GM23338 (cell line): Measurements from ENCODE around the gene SLC6A13. TPM values are rescaled to one million over a fixed set of nuclear protein-coding genes. Genes with fewer than 3 reads are reported as not detected.

Experiments
- ATAC-seq: fragments of 200-7000 bp; cut with Tn5 transposase; 3 replicates; pipeline ENCODE4 v1.9.1; 2020
- DNase-seq: peaks from one replicate; pipeline ENCODE4 v3.0.0-alpha.2; 2015; ENCODE audit warnings: low spot score
- H2AFZ ChIP-seq: fragments of 200-600 bp; sonication (generic); 2 replicates; pipeline ENCODE4 v1.8.0; 2016; ENCODE audit warnings: antibody characterized with exemption, mild to moderate bottlenecking, moderate library complexity
- H3F3A ChIP-seq: fragments of 200-600 bp; sonication (generic); replicated peaks from 2 replicates; pipeline ENCODE4 v1.8.0; 2017; ENCODE audit warnings: antibody characterized with exemption, mixed run types, low read depth
- H3K27ac ChIP-seq: fragments of 200-600 bp; sonication (generic); 2 replicates; pipeline ENCODE4 v1.6.1; 2016; ENCODE audit warnings: low read depth
- H3K27me3 ChIP-seq: fragments of 200-600 bp; sonication (generic); 2 replicates; pipeline ENCODE4 v1.8.0; 2016; ENCODE audit warnings: mild to moderate bottlenecking, mixed run types, moderate library complexity; ENCODE audit not compliant: insufficient read depth
- H3K36me3 ChIP-seq: fragments of 200-600 bp; sonication (generic); 2 replicates; pipeline ENCODE4 v1.8.0; 2016; ENCODE audit warnings: mild to moderate bottlenecking; ENCODE audit not compliant: insufficient read depth
- H3K4me1 ChIP-seq: fragments of 200-600 bp; sonication (generic); 2 replicates; pipeline ENCODE4 v1.8.0; 2016; ENCODE audit warnings: mild to moderate bottlenecking, moderate library complexity; ENCODE audit not compliant: insufficient read depth
- H3K4me2 ChIP-seq: fragments of 200-600 bp; sonication (generic); 2 replicates; pipeline ENCODE4 v1.7.1; 2017; ENCODE audit warnings: mixed run types
- H3K4me3 ChIP-seq: fragments of 200-600 bp; sonication (generic); 2 replicates; pipeline ENCODE4 v1.6.1; 2016; ENCODE audit warnings: mixed run types
- H3K79me2 ChIP-seq: fragments of 200-600 bp; sonication (generic); replicated peaks from 2 replicates; pipeline ENCODE4 v1.8.0; 2017; ENCODE audit warnings: mild to moderate bottlenecking; ENCODE audit not compliant: insufficient read depth
- H3K9me2 ChIP-seq: fragments of 200-600 bp; sonication (generic); 2 replicates; pipeline ENCODE4 v1.8.0; 2017; ENCODE audit not compliant: insufficient read depth
- H4K20me1 ChIP-seq: fragments of 200-600 bp; sonication (generic); replicated peaks from 2 replicates; pipeline ENCODE4 v1.8.0; 2017; ENCODE audit warnings: mild to moderate bottlenecking; ENCODE audit not compliant: insufficient read depth
- H3K27ac Mint-ChIP-seq: 2 replicates; pipeline ENCODE4 v1.8.0; 2020; ENCODE audit warnings: inconsistent platforms, mild to moderate bottlenecking, moderate library complexity, mixed read lengths
- H3K27me3 Mint-ChIP-seq: 3 replicates; pipeline ENCODE4 v1.8.0; 2022; ENCODE audit warnings: low read depth, mild to moderate bottlenecking, moderate library complexity, mixed read lengths, inconsistent platforms; ENCODE audit not compliant: insufficient read depth, poor library complexity
- H3K36me3 Mint-ChIP-seq: 3 replicates; pipeline ENCODE4 v1.8.0; 2021; ENCODE audit warnings: low read depth, mild to moderate bottlenecking, inconsistent platforms, moderate library complexity, mixed read lengths
- H3K4me1 Mint-ChIP-seq: 3 replicates; pipeline ENCODE4 v1.8.0; 2020; ENCODE audit warnings: mild to moderate bottlenecking, inconsistent platforms, mixed read lengths
- H3K4me3 Mint-ChIP-seq: 3 replicates; pipeline ENCODE4 v1.8.0; 2021; ENCODE audit warnings: moderate library complexity, mild to moderate bottlenecking, inconsistent platforms, mixed read lengths
- H3K9me3 Mint-ChIP-seq: 3 replicates; pipeline ENCODE4 v1.8.0; 2020; ENCODE audit warnings: moderate library complexity, mild to moderate bottlenecking, inconsistent platforms, mixed read lengths
- CREB1 ChIP-seq: fragments of 250-450 bp; sonication (Bioruptor Pico); IDR thresholded peaks from 2 replicates; pipeline ENCODE4 v1.5.0; 2020; ENCODE audit warnings: low read depth, mild to moderate bottlenecking, moderate library complexity
- ETS1 ChIP-seq: IDR thresholded peaks from 2 replicates; pipeline ENCODE4 v1.6.1; 2016; ENCODE audit warnings: antibody characterized with exemption
- EZH2 ChIP-seq: fragments of 200-600 bp; sonication (generic); IDR thresholded peaks from one replicate; pipeline ENCODE4 v1.8.0; 2017; ENCODE audit warnings: antibody characterized with exemption, mild to moderate bottlenecking, low read depth; ENCODE audit not compliant: unreplicated experiment
- EZH2phosphoT487 ChIP-seq: fragments of 200-600 bp; sonication (generic); IDR thresholded peaks from one replicate; pipeline ENCODE4 v1.8.1; 2018; ENCODE audit warnings: antibody characterized with exemption; ENCODE audit not compliant: unreplicated experiment
- JUNB ChIP-seq: IDR thresholded peaks from one replicate; pipeline ENCODE4 v1.6.1; 2016; ENCODE audit warnings: antibody characterized with exemption; ENCODE audit not compliant: unreplicated experiment
- NANOG ChIP-seq: IDR thresholded peaks from 2 replicates; pipeline ENCODE4 v1.6.1; 2016; ENCODE audit warnings: antibody characterized with exemption, borderline replicate concordance
- POLR2AphosphoS5 ChIP-seq: IDR thresholded peaks from 2 replicates; pipeline ENCODE4 v1.6.1; 2016; ENCODE audit warnings: antibody characterized with exemption, low read depth
- STAT1 ChIP-seq: IDR thresholded peaks from one replicate; pipeline ENCODE4 v1.6.1; 2016; ENCODE audit warnings: antibody characterized with exemption; ENCODE audit not compliant: unreplicated experiment
- ZNF114 ChIP-seq: fragments of 250-450 bp; sonication (Bioruptor Pico); IDR thresholded peaks from 2 replicates; pipeline ENCODE4 v1.5.0; 2020; ENCODE audit warnings: mild to moderate bottlenecking, moderate library complexity
- ZNF331 ChIP-seq: fragments of 250-450 bp; sonication (Bioruptor Pico); IDR thresholded peaks from 2 replicates; pipeline ENCODE4 v1.5.0; 2020; ENCODE audit warnings: low read depth, mild to moderate bottlenecking, moderate library complexity
- polyA plus RNA-seq: library from polyadenylated mRNA; unstranded; fragments of >200 nt; fragmentation: Nextera tagmentation; extraction: Ambion mirVana; gene quantifications from 2 replicates; pipeline ENCODE4 v1.2.1, GENCODE V29; 2016
- total RNA-seq: library from RNA; depleted of rRNA; stranded (reverse); fragments of >200 nt; shearing (Covaris generic); gene quantifications from 2 replicates; pipeline ENCODE4 v1.2.3, GENCODE V29; 2014
- TF ChIP-seq, protein P1 (sequence below): fragments of 250-450 bp; sonication (Bioruptor Pico); IDR thresholded peaks from 2 replicates; pipeline ENCODE4 v1.5.0; 2020; ENCODE audit warnings: mild to moderate bottlenecking, moderate library complexity

The SLC6A13 gene
- total and polyA plus RNA-seq, 2 experiments from 2014 or later, result not detected

DNA sequence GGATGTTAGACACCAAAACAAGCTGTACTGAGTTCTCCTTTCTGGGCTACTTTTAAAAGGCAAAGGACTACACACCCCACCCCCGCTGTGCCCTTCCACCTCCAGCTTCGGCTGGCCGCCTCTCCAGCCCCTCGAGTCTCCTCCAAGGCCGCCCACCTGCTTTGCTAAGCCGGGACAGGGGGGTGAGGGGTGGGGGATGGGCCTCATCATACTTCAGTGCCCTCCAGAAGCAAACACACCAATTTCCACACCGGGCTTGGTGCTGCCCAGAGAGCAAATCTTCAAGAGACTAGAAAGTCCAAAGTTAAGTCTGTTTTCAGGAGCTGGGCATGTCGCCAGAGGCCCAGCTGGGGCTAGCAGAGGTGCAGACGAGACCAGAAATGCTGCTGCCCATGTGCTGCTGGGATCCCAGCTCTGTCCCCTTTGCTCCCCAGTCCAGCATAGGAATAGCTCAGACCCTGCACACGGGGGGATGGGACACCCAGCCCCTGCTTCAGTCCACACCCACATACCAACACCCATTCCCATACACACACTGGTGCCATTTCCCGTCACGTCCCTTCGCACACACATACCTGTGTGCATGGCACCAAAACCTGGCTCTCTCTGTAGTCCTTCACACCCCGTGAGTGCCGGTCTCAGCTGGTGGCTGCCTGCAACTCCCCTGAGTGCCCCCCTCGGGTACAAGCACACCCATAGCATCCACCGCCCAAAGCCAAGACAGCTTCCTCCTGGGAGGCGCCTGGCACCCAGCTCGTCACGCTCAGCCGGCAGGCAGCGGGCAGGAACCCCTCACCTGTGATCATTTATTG, 49.7 kb downstream of the SLC6A13 start (continued):
- TF ChIP-seq, protein P1, sequence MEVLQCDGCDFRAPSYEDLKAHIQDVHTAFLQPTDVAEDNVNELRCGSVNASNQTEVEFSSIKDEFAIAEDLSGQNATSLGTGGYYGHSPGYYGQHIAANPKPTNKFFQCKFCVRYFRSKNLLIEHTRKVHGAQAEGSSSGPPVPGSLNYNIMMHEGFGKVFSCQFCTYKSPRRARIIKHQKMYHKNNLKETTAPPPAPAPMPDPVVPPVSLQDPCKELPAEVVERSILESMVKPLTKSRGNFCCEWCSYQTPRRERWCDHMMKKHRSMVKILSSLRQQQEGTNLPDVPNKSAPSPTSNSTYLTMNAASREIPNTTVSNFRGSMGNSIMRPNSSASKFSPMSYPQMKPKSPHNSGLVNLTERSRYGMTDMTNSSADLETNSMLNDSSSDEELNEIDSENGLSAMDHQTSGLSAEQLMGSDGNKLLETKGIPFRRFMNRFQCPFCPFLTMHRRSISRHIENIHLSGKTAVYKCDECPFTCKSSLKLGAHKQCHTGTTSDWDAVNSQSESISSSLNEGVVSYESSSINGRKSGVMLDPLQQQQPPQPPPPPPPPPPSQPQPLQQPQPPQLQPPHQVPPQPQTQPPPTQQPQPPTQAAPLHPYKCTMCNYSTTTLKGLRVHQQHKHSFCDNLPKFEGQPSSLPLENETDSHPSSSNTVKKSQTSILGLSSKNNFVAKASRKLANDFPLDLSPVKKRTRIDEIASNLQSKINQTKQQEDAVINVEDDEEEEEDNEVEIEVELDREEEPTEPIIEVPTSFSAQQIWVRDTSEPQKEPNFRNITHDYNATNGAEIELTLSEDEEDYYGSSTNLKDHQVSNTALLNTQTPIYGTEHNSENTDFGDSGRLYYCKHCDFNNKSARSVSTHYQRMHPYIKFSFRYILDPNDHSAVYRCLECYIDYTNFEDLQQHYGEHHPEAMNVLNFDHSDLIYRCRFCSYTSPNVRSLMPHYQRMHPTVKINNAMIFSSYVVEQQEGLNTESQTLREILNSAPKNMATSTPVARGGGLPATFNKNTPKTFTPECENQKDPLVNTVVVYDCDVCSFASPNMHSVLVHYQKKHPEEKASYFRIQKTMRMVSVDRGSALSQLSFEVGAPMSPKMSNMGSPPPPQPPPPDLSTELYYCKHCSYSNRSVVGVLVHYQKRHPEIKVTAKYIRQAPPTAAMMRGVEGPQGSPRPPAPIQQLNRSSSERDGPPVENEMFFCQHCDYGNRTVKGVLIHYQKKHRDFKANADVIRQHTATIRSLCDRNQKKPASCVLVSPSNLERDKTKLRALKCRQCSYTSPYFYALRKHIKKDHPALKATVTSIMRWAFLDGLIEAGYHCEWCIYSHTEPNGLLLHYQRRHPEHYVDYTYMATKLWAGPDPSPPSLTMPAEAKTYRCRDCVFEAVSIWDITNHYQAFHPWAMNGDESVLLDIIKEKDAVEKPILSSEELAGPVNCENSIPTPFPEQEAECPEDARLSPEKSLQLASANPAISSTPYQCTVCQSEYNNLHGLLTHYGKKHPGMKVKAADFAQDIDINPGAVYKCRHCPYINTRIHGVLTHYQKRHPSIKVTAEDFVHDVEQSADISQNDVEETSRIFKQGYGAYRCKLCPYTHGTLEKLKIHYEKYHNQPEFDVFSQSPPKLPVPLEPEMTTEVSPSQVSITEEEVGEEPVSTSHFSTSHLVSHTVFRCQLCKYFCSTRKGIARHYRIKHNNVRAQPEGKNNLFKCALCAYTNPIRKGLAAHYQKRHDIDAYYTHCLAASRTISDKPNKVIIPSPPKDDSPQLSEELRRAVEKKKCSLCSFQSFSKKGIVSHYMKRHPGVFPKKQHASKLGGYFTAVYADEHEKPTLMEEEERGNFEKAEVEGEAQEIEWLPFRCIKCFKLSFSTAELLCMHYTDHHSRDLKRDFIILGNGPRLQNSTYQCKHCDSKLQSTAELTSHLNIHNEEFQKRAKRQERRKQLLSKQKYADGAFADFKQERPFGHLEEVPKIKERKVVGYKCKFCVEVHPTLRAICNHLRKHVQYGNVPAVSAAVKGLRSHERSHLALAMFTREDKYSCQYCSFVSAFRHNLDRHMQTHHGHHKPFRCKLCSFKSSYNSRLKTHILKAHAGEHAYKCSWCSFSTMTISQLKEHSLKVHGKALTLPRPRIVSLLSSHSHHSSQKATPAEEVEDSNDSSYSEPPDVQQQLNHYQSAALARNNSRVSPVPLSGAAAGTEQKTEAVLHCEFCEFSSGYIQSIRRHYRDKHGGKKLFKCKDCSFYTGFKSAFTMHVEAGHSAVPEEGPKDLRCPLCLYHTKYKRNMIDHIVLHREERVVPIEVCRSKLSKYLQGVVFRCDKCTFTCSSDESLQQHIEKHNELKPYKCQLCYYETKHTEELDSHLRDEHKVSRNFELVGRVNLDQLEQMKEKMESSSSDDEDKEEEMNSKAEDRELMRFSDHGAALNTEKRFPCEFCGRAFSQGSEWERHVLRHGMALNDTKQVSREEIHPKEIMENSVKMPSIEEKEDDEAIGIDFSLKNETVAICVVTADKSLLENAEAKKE (CRISPR knock-in tag), result no peak
- TF ChIP-seq EZH2phosphoT487 (no peak), STAT1 (no peak), CREB1 (no peak), ZNF114 (CRISPR knock-in tag) (no peak), NANOG (no peak), ZNF331 (no peak), EZH2 (no peak), JUNB (no peak)

DNA sequence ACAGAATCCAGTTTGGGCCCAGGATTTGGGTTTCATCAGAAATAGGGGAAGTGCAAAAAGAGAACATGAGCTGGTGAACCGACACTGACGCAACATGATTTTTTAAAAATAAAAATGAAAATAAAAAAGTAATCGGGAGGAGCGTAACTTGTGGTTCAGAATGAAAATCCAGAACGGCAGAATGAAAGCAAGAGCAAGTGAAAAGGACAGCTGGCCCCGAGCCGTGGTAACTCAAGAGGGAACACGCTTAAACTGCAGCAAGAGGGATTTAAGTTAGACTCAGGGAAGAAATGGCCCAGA, 50.3 kb downstream of the SLC6A13 start:
- Histone ChIP-seq H3K4me2 (no peak overlapping the region), H2AFZ (no peak overlapping the region), H3K79me2 (no peaks in the 10 kb centered on the region), H3F3A (no peaks in the 10 kb centered on the region), H3K4me1 (peaks cover 6% of the 10 kb centered on the region; the same call in 1 of the 2 replicates), H3K9me2 (no peaks in the 10 kb centered on the region), H3K27ac (no peak overlapping the region), H3K36me3 (no peaks in the 10 kb centered on the region), H3K4me3 (no peak overlapping the region), H4K20me1 (no peaks in the 10 kb centered on the region), H3K27me3 (peaks cover 12% of the 10 kb centered on the region)
- no peak for ATAC-seq
- no peaks in the 10 kb centered on the region; the same call in 2 of the 3 replicates for H3K36me3 Mint-ChIP-seq
- H3K4me3 Mint-ChIP-seq, result no peak overlapping the region; the same call in 2 of the 3 replicates
- peaks cover 17% of the 10 kb centered on the region for H3K27me3 Mint-ChIP-seq
- H3K27ac Mint-ChIP-seq, result no peak overlapping the region
- no peaks in the 10 kb centered on the region for H3K9me3 Mint-ChIP-seq
- DNase-seq, result no peak
- H3K4me1 Mint-ChIP-seq, result peaks cover 31% of the 10 kb centered on the region
- TF ChIP-seq ETS1, result no peak
- TF ChIP-seq POLR2AphosphoS5, result no peak
